Hematopoietic multipotent progenitor cell treated with erythropoietin and hydrocortisone succinate and interleukin-3 and kit ligand, for 17 days (in vitro differentiated cells): ENCODE data around the gene PHF13.
"Not testable (repeated sequence)": the region's sequence is repeated elsewhere in the genome, so short reads cannot be mapped to it uniquely, and the experiment has no call there.

Experiments used
- DNase-seq: peaks from one replicate; pipeline ENCODE4 v3.0.0-alpha.2; 2015; ENCODE audit warnings: low spot score

PHF13 gene

DNA sequence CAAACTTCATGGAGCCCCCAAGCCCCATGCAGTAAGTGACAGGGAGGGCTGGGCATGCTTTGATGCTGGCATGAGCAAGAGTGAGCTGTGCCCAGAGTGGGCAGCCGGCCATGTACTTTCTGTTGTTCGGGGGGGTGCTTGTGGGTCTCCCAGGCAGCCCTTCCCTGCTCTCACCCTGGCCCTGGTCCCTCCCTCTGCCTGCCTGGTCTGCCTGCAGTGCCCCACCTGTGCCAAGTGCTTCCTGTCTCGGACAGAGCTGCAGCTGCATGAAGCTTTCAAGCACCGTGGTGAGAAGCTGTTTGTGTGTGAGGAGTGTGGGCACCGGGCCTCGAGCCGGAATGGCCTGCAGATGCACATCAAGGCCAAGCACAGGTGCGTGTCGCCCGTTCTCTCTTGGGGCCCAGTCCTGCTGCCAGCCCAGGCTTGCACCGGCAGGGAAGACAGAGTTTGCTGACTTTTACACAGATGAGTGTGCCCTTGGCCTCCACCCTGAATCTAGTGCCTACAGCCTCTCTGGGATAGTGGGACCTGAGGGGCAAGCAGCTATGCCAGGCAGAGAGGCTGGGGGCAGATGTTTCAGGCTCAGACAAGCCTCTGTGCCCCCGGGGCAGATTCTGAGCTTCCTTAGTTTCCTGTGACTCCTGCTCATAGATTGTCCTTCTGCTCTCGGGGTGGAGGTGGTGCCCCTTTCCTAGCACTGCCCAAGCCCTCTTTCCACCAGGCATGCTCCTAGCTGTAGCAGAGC, 26.1 kb upstream of the PHF13 start:
- peak; percentile 7 for DNase-seq

GRCh38 chr1:6588128-6588892, 25.2 kb upstream of the PHF13 start:
- DNase-seq: peak; percentile 9

DNA sequence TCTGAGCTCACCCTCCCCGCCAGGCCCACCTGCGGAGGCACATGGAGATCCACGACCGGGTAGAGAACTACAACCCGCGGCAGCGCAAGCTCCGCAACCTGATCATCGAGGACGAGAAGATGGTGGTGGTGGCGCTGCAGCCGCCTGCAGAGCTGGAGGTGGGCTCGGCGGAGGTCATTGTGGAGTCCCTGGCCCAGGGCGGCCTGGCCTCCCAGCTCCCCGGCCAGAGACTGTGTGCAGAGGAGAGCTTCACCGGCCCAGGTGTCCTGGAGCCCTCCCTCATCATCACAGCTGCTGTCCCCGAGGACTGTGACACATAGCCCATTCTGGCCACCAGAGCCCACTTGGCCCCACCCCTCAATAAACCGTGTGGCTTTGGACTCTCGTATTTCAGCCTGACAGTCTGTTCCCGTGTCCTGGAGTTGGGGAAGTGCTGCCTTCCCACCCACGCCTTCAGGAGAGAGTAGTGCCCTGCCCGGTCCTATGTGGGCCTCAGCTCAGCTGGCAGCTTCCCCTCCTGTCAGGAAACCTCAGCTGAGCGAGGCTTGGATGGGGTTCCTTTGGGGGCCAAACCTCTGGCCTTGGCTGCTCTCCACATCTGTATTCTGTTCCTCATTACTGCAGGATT, 24.5 kb upstream of the PHF13 start:
- DNase-seq: no peak

DNA sequence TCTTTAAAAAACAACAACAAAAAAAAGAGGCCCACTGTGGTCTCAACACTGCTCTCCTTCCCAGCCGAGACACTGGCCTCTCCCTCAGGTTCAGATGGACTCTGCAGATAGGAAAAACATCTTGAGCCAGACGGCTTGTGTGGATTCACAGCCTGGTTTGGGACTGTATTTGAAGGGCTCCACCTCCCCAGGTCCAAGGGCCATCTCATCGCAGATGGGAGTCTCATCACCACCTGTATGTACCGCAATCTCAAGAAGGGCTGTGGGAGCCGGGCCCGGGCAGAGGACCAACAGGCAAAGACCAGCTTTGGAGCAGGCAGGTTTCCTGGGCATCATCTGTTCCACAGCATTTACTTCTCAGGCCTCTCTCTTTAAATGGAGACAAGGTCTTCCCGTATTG, 23.5 kb upstream of the PHF13 start:
- peak; percentile 12 for DNase-seq

- DNase-seq: peak; percentile 7
These were observed 22.3 kb upstream of the PHF13 start for GRCh38 chr1:6591222-6591621.

DNA sequence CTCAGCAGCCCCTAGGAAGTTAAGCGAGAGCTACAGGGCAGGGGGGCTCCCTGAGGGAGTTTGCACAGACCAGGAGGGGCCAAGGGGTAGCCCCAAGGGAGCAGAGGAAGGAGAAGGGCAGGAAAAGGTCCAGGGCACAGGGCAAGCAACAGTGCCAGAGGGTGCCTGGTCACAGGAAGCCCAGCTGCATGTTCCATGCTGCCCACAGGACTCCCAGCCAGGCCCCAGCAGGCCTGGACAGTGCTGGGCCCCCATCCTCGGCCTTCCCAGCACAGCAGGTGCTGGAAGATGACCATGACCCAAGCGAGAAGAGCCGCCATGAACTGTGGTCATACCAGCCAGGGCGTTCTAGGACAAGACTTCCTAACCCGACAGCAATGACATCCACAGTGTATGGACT, 21.9 kb upstream of the PHF13 start:
- no peak for DNase-seq

- DNase-seq: no peak
These were observed 21.1 kb upstream of the PHF13 start for GRCh38 chr1:6592441-6592840.

DNA sequence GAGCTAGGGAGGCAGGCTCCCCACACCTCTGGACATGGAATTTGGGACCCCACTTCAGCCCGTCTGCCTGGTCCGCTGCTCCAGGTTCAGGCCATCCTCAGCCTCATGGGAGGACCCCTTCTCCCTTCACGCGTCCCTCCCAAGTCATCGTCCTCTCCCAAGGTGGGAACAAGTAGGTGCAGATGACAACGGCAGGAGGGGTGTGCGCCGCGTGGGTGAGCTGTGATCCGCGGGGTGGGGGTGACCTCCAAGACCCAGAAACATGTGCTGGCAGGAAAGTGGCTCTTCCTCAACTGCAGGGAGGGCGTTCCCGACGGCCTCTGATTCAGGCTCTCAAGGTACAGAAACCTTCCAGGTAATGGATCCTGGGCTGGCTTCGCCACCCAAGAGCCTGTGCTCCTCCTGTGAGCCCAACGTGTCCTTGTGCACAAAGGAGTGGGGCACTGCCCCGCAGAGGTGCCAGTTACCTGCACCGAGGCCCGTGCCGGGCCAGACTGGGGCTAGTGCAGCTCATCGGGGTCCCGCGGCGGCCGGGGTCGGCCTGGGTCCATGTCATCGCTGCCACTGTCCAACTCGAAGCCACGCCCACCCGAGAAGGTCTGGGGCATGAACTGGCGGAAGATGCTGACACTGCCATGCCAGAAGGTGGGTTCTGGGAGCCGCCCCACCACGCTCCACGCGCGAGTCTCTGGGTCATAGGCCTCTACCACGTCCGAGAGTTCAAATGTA, 20.5 kb upstream of the PHF13 start:
- no peak for DNase-seq

DNA sequence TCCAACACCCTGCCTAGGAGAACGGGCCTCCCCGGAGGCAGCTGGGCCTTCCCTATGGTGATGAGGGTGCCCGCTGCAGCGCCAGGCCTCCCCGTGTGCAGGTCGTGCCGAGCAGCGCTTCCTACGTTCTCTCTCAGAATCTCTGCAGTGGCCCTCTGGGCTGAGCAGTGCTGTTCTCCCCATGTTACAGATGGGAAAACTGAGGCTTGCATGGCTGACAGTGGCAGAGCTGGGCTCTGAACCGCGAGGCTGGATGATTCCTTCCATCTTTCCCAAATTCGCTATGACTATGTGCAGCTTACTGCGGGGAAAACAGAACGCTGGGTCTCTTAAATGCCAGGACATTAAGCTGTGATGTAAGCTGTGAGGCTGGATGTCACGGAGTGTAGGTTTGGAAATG, 19.7 kb upstream of the PHF13 start:
- no peak for DNase-seq

DNA sequence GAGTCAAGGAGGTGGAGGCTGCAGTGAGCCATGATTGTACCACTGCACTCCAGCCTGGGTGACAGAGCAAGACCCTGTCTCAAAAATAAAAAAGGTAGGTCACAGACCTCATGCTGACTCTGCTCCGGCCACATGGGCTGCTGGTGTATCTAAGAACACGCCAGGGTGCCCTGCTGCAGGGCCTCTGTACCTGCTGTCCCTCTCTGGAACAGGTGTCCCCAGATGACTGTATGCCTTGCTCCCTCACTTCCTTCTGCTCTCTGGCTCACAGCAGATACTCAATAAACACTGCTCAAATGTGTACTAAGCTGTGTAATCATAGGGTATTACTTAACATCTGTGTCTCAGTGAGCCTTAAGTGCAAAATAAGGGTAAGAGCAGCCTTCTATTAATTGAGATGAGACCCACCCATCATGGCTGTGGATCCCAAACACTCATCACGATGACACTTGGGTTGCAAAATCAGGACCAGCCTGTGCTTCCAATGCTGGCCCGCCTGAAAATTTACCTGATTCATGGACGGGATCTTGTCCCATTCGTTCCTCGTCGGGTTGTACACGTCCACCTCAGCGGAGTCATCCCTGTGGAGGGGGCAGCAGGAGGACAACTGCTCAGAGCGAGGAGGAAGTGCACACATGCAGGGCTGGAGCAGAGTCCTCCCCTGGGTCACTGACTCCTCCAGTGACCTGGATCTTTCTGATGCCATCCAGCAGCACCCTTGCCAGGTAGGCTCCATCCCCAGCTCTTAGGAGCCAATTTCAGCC, 18.4 kb upstream of the PHF13 start:
- peak; percentile 14 for DNase-seq

DNA sequence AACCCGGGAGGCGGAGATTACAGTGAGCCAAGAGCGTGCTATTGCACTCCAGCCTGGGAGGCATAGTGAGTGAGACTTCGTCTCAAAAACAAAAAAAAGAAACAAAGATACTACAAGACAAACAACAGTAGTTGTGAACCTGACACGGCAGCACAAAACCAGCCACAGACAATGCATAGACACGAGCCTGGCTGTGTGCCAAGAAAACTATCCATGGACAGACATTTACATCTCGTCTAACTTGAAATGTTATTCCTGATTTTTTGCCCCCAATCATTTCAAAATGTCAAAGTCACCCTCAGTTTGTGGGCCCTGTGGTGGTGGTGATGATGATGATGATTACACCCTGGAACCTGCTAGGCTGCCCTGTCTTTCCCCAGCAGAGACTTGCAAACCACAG, 17.2 kb upstream of the PHF13 start:
- DNase-seq: no peak

GRCh38 chr1:6596886-6597776, 16.4 kb upstream of the PHF13 start:
- peak; percentile 8 for DNase-seq

- DNase-seq: no peak
These were observed 15.8 kb upstream of the PHF13 start for GRCh38 chr1:6597777-6598131.

GRCh38 chr1:6599141-6599975, 14.2 kb upstream of the PHF13 start:
- DNase-seq: peak; percentile 59

GRCh38 chr1:6599991-6600390, 13.5 kb upstream of the PHF13 start:
- not testable (repeated sequence) for DNase-seq

DNA sequence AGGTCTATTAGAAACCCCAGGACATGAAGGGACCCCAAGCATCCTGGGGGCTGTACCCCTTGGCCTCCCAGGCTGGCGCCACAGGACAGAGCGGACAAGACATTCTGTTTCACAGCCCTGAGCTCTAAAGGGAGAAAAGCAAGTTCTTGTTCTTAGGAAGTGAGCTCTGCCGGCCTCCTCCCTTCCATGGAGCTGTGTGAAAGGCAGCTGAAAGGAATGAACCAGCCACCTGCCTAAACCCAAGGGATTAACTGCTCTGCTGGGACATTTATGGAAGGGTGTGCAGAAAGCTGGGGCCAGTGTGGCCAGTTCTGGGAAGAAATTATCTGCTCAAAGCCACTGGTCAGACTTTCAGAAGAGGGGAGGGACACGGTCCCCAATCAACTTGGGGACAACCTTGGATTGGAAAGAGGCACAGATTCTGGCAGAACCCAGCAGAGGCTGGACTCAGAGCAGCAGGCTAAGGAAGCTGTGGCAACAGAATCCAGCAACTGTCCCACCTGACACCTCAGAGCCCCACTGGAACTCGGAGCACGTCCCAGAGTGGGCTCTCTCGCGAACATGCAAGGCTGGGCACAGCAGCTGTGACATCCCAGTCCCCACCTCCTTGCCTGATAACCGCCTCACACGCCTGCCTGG, 13.0 kb upstream of the PHF13 start:
- no peak for DNase-seq

DNA sequence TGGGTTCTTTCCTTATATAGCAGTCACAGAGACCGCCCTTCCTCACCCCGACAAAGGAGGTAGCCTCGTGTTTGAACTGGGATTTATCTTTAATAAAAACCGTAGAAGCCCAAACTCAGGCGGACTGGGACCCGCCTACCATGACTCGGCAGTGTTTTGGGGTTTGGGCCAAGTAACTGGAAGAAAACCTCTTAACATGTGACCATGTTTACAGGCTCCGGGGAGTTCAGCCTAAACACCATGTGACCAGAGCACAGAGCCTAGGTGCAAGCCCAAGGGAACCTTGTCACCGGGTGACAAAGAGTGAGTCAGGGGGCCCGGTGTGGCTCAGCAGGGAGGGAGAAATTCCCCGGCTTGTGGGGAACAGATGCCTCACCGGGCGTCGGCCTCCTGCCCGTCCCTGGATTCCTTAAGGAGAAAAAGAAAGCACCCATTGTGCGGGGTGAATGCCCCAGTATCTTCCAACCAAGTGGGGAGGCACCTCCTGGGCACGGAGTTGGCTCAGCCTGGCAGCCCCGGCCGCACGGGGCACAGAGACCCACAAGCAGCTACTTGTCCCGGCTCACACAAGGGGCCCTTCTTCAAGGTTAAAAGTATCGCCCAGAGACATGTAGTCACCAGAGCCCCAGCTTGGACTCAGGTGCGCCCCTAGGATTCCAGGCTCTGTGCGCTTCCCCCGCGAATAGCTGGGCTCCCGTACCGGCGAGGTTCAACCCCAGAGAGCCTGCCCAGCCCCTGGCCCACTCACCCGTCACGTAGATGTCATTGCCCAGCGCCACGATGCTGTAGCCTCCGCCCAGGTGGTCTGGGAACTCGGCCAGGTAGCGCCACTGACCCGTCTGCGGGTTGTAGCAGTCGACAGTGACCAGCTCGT, 12.2 kb upstream of the PHF13 start:
- DNase-seq: peak; percentile 99

DNA sequence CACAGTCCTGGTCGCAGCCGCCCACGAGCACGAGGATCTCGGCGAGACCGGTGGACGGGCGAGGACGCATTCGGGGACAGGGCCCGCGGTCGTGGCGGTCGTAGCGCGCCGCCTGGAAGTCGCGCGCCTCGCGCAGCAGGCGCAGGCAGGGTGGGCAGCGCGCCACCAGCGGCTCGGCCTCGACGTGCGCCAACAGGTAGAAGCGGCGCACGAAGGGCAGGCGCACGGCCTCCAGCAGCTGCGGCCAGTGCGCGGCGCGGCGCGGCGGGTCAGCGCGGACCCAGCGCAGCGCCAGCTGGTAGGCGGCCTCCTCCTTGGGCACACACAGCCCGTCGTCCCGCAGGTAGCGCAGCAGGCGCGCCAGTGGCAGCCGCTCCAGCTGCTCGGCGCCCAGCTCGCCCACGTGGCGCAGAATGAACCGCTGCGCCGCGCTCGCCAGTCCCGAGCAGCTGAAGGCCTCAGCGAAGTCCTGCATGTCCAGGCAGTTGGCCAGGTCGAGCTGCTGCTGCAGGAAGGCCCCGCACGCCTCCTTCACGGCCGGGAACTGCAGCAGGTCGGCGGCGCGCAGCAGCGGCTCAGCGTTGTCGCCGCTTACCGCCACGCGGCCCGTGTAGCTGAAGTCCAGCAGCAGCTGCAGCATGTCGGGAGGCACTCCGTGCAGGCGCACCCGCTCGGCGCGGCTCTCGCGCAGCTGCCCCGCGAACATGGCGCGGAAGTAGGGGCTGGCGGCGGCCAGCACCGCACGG, 11.4 kb upstream of the PHF13 start:
- DNase-seq: peak; percentile 75
